Astrocyte of the spinal cord (primary cell): ENCODE results near the gene CABLES2.

Experiments
- DNase-seq: peaks from one replicate; pipeline ENCODE4 v3.0.0; 2011; ENCODE audit warnings: low read depth, low spot score
- H3K4me3 ChIP-seq: 2 replicates; pipeline ENCODE4 v1.5.1; 2011; ENCODE audit warnings: low read depth, mild to moderate bottlenecking, low read length, moderate library complexity
- CTCF ChIP-seq: IDR thresholded peaks from 2 replicates; pipeline ENCODE4 v1.5.1; 2012; ENCODE audit warnings: low read depth, mild to moderate bottlenecking, low read length, inconsistent platforms
- in situ Hi-C: cut with HindIII; loops from 2 replicates; pipeline ENCODE4 v1.10.0; 2017; ENCODE audit warnings: low sequenced_read_pairs

Gene CABLES2

GRCh38 chr20:62393335-62393665, 13.8 kb downstream of the CABLES2 start:
- in situ Hi-C loops = no loop called here
- no peak for TF ChIP-seq CTCF
- DNase-seq = no peak
- no peak overlapping the region for H3K4me3 ChIP-seq

- TF ChIP-seq CTCF = no peak
- H3K4me3 ChIP-seq = no peak overlapping the region
- in situ Hi-C loops = no loop called here
- no peak for DNase-seq
Observed at GRCh38 chr20:62392621-62393334, 14.3 kb downstream of the CABLES2 start.

- in situ Hi-C loops = no loop called here
Observed at GRCh38 chr20:62392077-62392418, 15.0 kb downstream of the CABLES2 start.

GRCh38 chr20:62391165-62392076, 15.7 kb downstream of the CABLES2 start:
- DNase-seq = no peak
- TF ChIP-seq CTCF = no peak
- H3K4me3 ChIP-seq = no peak overlapping the region
- in situ Hi-C loops = no loop called here

More at GRCh38 chr20:62392077-62392418, 15.0 kb downstream of the CABLES2 start:
- H3K4me3 ChIP-seq = no peak overlapping the region
- no peak for TF ChIP-seq CTCF
- DNase-seq = no peak

GRCh38 chr20:62390317-62391164, 16.5 kb downstream of the CABLES2 start:
- in situ Hi-C loops = no loop called here
- H3K4me3 ChIP-seq = no peak overlapping the region
- DNase-seq = no peak
- no peak for TF ChIP-seq CTCF

- no peak for DNase-seq
- TF ChIP-seq CTCF = no peak
- in situ Hi-C loops = no loop called here
- H3K4me3 ChIP-seq = no peak overlapping the region
Observed at GRCh38 chr20:62389601-62390087, 17.4 kb downstream of the CABLES2 start.
